ENCODE measurements around the gene ZNF438.
A peak's percentile ranks its signal among the peaks of the same experiment; 100 is the strongest.

The ZNF438 gene

DNA sequence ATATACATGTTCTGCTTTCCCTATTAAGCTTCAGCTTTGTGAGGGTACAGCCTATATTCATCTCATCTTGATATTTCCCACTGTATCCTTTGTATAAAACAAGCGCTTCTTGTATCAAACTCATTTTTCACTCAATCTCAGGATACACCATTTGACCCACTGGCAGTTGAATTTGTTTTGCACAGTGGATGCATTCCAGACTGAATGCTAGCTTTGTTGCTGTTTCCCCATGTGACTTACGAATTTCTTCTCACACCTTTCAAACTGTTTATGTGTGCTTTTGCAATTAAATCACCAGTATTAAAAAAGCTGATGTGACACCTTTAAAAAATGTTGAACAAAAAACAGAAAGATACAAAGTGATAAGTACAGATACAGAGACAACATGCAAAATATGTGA, 180.9 kb downstream of the ZNF438 start:
- no peaks in the 10 kb centered on the region for H3K27me3 Mint-ChIP-seq (ENCODE audit: low read depth)
- H3K4me3 Mint-ChIP-seq: no peak overlapping the region
- peaks cover 27% of the 10 kb centered on the region for H3K4me1 Mint-ChIP-seq
- H3K27ac Mint-ChIP-seq: no peak overlapping the region
- no peaks in the 10 kb centered on the region for H3K9me3 Mint-ChIP-seq
- no peak for TF ChIP-seq CTCF (IDR thresholded peaks at IDR 0.05; ENCODE audit: unreplicated experiment in 3 of 3)
- peaks cover 16% of the 10 kb centered on the region for H3K36me3 Mint-ChIP-seq (ENCODE audit: low read depth)

DNA sequence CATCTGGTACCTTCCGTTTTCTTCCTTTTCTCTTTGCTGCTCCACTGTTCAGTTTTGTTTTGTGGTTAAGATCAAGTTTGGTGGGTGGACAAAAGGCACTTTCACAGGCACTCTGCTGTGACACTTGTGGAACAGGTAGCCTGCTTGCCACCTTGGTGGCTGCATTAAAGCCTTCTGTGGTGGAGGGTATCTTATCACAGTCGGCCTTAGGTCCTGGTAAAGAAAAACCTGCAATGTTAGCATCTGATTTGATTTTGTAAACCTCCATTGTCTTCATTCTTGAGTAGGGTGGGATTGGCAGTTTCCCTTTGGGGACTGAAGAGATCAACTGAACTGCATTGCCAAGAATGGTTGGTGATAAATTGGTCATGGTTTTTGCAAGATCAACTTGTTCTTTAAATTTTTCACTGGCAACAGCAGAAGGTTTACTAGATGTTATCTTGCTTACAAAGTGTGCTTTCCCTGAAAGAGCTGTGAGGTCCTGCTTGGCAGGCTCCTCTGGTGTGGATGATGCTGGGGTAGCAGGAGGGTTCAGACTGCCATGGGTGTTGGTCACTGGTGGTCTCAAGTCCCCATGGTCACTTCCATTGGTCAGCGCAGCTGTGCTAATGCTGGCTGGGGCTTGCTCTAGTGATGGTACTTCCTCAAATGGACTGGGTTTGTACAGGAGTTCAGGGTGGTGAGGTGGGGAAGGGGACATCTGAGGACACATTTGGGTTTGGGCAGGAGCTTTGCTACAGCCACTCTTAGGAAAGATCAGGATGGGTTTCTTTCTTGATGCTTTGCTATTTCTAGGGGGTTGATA, 182.2 kb downstream of the ZNF438 start:
- peaks cover 16% of the 10 kb centered on the region for H3K36me3 Mint-ChIP-seq (ENCODE audit: low read depth)
- TF ChIP-seq CTCF (IDR thresholded peaks at IDR 0.05; ENCODE audit: unreplicated experiment in 3 of 3): no peak
- H3K27ac Mint-ChIP-seq: peak overlapping the region in 1 of 3 experiments; percentile 22
- H3K4me1 Mint-ChIP-seq: peaks cover 26% of the 10 kb centered on the region
- H3K27me3 Mint-ChIP-seq (ENCODE audit: low read depth): no peaks in the 10 kb centered on the region
- no peak overlapping the region for H3K4me3 Mint-ChIP-seq
- H3K9me3 Mint-ChIP-seq: no peaks in the 10 kb centered on the region

GRCh38 chr10:30848396-30849032, 183.2 kb downstream of the ZNF438 start:
- no peaks in the 10 kb centered on the region for H3K9me3 Mint-ChIP-seq
- no peak overlapping the region for H3K4me3 Mint-ChIP-seq

DNA sequence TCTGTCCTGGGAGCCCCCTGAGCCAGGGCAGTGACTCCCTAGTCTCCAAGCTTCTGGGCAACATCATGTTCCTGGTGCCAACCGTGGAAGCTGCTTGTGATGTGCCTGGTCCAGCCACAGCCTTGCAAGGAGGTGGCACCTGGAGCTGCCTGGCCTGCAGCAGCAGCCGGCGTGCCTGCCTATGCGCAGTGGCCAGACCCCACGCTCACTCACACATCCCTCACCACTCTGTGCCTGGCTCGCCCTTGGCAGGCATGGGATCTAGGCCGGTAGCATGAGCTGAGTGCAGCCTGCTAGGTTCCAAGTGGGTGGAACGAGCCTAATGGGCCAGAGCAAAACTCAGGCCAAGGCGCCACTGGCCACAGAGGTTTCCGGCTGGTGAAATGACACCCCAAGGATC, 184.0 kb downstream of the ZNF438 start:
- Mint-ChIP-seq H3K4me1 (peaks cover 32% of the 10 kb centered on the region), H3K36me3 (ENCODE audit: low read depth) (peaks cover 16% of the 10 kb centered on the region), H3K27ac (no peak overlapping the region), H3K27me3 (ENCODE audit: low read depth) (no peaks in the 10 kb centered on the region), H3K4me3 (no peak overlapping the region), H3K9me3 (no peaks in the 10 kb centered on the region)
- no peak for TF ChIP-seq CTCF (IDR thresholded peaks at IDR 0.05; ENCODE audit: unreplicated experiment in 3 of 3)

More at GRCh38 chr10:30848396-30849032, 183.2 kb downstream of the ZNF438 start:
- Mint-ChIP-seq H3K4me1 (peaks cover 31% of the 10 kb centered on the region), H3K27me3 (ENCODE audit: low read depth) (no peaks in the 10 kb centered on the region), H3K36me3 (ENCODE audit: low read depth) (peaks cover 16% of the 10 kb centered on the region), H3K27ac (peak overlapping the region in 2 of 3 experiments; percentile 1 to 53)
- no peak for TF ChIP-seq CTCF (IDR thresholded peaks at IDR 0.05; ENCODE audit: unreplicated experiment in 3 of 3)

DNA sequence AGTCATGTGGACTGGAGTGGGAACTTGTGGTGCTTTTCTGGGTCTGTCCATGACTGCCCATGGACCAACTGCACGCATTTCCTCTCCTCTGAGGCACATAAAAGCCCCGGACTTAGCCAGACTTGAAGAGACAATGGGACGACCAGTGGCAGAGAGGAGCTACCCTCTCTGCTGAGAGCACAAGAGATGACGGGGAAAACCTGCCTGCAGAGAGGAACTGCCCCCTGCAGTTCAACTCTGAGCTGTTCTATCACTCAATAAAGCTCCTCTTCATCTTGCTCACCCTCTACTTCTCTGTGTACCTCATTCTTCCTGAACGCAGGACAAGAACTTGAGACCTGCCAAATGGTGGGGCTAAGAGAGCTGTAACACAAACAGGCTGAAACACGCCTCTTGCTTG, 184.5 kb downstream of the ZNF438 start:
- TF ChIP-seq CTCF (IDR thresholded peaks at IDR 0.05; ENCODE audit: unreplicated experiment in 3 of 3): no peak
- H3K4me3 Mint-ChIP-seq: no peak overlapping the region
- peaks cover 34% of the 10 kb centered on the region for H3K4me1 Mint-ChIP-seq
- H3K27me3 Mint-ChIP-seq (ENCODE audit: low read depth): no peaks in the 10 kb centered on the region
- no peak overlapping the region for H3K27ac Mint-ChIP-seq
- peaks cover 16% of the 10 kb centered on the region for H3K36me3 Mint-ChIP-seq (ENCODE audit: low read depth)
- no peaks in the 10 kb centered on the region for H3K9me3 Mint-ChIP-seq
